Spinal cord (tissue), 10 donors: ENCODE data around the gene RPP30. TPM values are rescaled to one million over a fixed set of nuclear protein-coding genes. Genes with fewer than 3 reads are reported as not detected.

ENCODE experiments used
- DNase-seq, 6 donors: peaks; one replicate each; pipeline versions ENCODE4 v3.0.0 to v3.0.0-alpha.2; 2013 to 2015; ENCODE audit warnings: low spot score in 6 of 6, low read depth in 4 of 6
- H3K27ac ChIP-seq: one replicate; pipeline ENCODE4 v1.5.1; 2013; ENCODE audit warnings: low read depth, low read length, control low read depth
- H3K27me3 ChIP-seq: one replicate; pipeline ENCODE4 v1.6.1; 2013; ENCODE audit warnings: low read length; ENCODE audit not compliant: control insufficient read depth, insufficient read depth
- H3K36me3 ChIP-seq: one replicate; pipeline ENCODE4 v1.6.1; 2013; ENCODE audit warnings: low read length; ENCODE audit not compliant: control insufficient read depth, insufficient read depth
- H3K4me1 ChIP-seq: one replicate; pipeline ENCODE4 v1.6.1; 2013; ENCODE audit warnings: low read length; ENCODE audit not compliant: control insufficient read depth, insufficient read depth
- H3K4me3 ChIP-seq: one replicate; pipeline ENCODE4 v1.5.1; 2013; ENCODE audit warnings: low read depth, low read length, control low read depth
- H3K9me3 ChIP-seq: one replicate; pipeline ENCODE4 v1.6.1; 2013; ENCODE audit warnings: low read length; ENCODE audit not compliant: control insufficient read depth, insufficient read depth
- WGBS: methylation state at CpG from one replicate; pipeline ENCODE4 v1.1.5; 2013; ENCODE audit warnings: missing lambda C conversion rate; ENCODE audit not compliant: insufficient coverage; 5-methylcytosine and 5-hydroxymethylcytosine counted together
- long read RNA-seq, 4 donors: transcript quantifications; one replicate each; lab custom pipeline, GENCODE V29; 2026
- polyA plus RNA-seq, 2 donors: library from polyadenylated mRNA; unstranded; fragments of 120-200 nt; gene quantifications; one replicate each; pipeline ENCODE4 v1.2.1, GENCODE V29; 2013; ENCODE audit not compliant: insufficient read length in 2 of 2
- total RNA-seq, 2 donors: library from RNA; depleted of rRNA in 1 of 2; stranded (reverse); fragments of 120-200 nt in 1 of 2; fragments of >200 nt in 1 of 2; gene quantifications; one replicate each; pipeline versions ENCODE4 v1.2.3 to v1.2.4, GENCODE V29; 2013 to 2014
- donor health status: healthy.

The RPP30 gene
- total RNA-seq, result 10 to 100 TPM; 52.4 to 74.6 TPM
- 10 to 100 TPM; 48.5 to 52.1 TPM for polyA plus RNA-seq
- long read RNA-seq, donor 1, partial matches to known transcripts, result 0 of 5 reads
- long read RNA-seq, donor 1, other reads (novel, unspliced or antisense), result 0 of 5 reads
- long read RNA-seq, donor 2, partial matches to known transcripts, result 0 of 4 reads
- long read RNA-seq, donor 2, other reads (novel, unspliced or antisense), result 0 of 4 reads
- long read RNA-seq, donor 3, transcript RPP30-202 (11 exons, 2,589 nt), result major isoform, 10 of 11 reads
- long read RNA-seq, donor 3, partial matches to known transcripts, result 0 of 11 reads
- long read RNA-seq, donor 3, other reads (novel, unspliced or antisense), result 0 of 11 reads
- long read RNA-seq, donor 4, transcript RPP30-202 (11 exons, 2,589 nt), result major isoform, 16 of 25 reads
- long read RNA-seq, donor 4, partial matches to known transcripts, result 0 of 25 reads
- long read RNA-seq, donor 4, other reads (novel, unspliced or antisense), result 6 of 25 reads

DNA sequence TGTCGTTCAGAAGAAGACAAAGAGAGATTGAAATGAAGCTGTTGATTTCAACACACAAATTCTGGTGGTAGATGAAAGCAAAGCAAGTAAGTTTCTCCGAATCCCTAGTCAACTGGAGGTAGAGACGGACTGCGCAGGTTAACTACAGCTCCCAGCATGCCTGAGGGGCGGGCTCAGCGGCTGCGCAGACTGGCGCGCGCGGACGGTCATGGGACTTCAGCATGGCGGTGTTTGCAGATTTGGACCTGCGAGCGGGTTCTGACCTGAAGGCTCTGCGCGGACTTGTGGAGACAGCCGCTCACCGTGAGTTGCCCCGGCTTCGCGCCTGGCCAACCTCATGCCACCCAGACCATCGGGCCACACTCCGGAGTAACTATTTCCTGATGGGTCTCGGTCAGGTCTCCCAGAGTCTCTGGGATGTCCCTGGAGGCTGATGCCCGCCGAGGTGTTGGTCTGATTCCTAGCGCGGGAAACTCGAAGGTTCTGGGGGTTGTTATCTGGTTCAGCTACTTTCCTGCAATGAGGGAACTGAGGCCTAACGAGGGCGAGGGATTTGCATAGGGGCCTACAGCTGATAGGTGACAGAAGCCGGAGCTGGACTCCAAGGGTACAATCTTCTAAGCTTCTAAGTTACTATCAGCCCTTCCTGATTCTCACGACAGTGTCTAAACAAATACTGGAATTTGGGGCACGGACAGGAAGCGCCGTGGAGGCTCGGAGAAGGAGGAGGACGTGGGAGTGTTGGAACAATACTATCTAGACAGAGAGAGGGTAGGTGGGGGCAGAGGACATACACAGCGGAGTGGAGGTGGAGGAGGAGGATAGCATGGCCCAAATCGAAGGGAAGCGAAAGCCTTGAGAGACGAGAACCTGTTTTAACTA, at the start of gene RPP30:
Gene RPP30, plus strand, starts transcription at position 209 of the 882 bp plus-strand sequence. Its CDS starts 13 bp downstream, at position 222.
- Histone ChIP-seq H3K4me1 (no peaks in the 10 kb centered on the region), H3K4me3 (peak within 1 kb of the TSS; percentile 90), H3K27ac (peak within 1 kb of the TSS; percentile 17), H3K9me3 (no peaks in the 10 kb centered on the region), H3K27me3 (peaks cover 4% of the 10 kb centered on the region), H3K36me3 (peaks cover 4% of the 10 kb centered on the region)
- 0% methylated on average over 41 of the region's 43 CpGs for WGBS
- peak in 5 of 6 donors; percentile 65 to 96 (median 85) for DNase-seq

DNA sequence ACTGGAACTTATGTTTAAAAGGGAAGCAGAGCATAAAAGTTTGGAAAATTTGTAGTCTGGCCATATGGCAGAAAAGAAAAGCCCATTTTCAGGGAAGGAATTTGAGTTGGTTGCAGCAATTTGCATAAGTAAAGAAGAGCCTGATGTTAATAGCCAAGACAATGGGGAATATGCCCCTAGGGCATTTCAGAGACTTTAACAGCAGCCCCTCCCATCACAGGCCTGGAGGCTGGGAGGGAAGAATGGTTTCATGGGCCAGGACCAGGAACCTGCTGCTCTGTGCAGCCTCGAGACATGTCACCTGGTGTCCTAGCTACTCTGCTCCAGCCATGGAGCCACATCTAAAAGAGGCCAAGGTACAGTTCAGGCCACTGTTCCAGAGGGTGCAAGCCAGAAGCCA, 49.3 kb upstream of the RPP30 start:
- H3K4me1 ChIP-seq, result no peaks in the 10 kb centered on the region
- no peaks in the 10 kb centered on the region for H3K27me3 ChIP-seq
- H3K9me3 ChIP-seq, result peaks cover 6% of the 10 kb centered on the region
- H3K36me3 ChIP-seq, result no peaks in the 10 kb centered on the region
- DNase-seq, result no peak
- no peak overlapping the region for H3K4me3 ChIP-seq
- H3K27ac ChIP-seq, result no peak overlapping the region
- WGBS, result 85% methylated on average over 1 of the region's 1 CpG

- H3K9me3 ChIP-seq, result no peaks in the 10 kb centered on the region
- H3K36me3 ChIP-seq, result no peaks in the 10 kb centered on the region
- H3K27ac ChIP-seq, result no peak overlapping the region
- DNase-seq, result no peak
- 91% methylated on average over 17 of the region's 17 CpGs for WGBS
- H3K4me1 ChIP-seq, result no peaks in the 10 kb centered on the region
- no peak overlapping the region for H3K4me3 ChIP-seq
- no peaks in the 10 kb centered on the region for H3K27me3 ChIP-seq
Measured at GRCh38 chr10:90832111-90832510, 39.7 kb upstream of the RPP30 start.

- 60% methylated on average over 1 of the region's 3 CpGs for WGBS
- no peak overlapping the region for H3K27ac ChIP-seq
- H3K9me3 ChIP-seq, result no peaks in the 10 kb centered on the region
- H3K4me3 ChIP-seq, result no peak overlapping the region
- no peaks in the 10 kb centered on the region for H3K36me3 ChIP-seq
- H3K4me1 ChIP-seq, result no peaks in the 10 kb centered on the region
- no peak for DNase-seq
- no peaks in the 10 kb centered on the region for H3K27me3 ChIP-seq
Measured at GRCh38 chr10:90834326-90834725, 37.4 kb upstream of the RPP30 start.

- H3K4me1 ChIP-seq, result no peaks in the 10 kb centered on the region
- WGBS, result 94% methylated on average over 1 of the region's 1 CpG
- H3K27me3 ChIP-seq, result no peaks in the 10 kb centered on the region
- no peaks in the 10 kb centered on the region for H3K36me3 ChIP-seq
- no peak overlapping the region for H3K4me3 ChIP-seq
- H3K27ac ChIP-seq, result no peak overlapping the region
- no peaks in the 10 kb centered on the region for H3K9me3 ChIP-seq
- no peak for DNase-seq
Measured at GRCh38 chr10:90837486-90837885, 34.3 kb upstream of the RPP30 start.

GRCh38 chr10:90842725-90843124, 29.0 kb upstream of the RPP30 start:
- WGBS, result 100% methylated on average over 1 of the region's 1 CpG

GRCh38 chr10:90845726-90846125, 26.0 kb upstream of the RPP30 start:
- Histone ChIP-seq H3K4me3 (no peak overlapping the region), H3K36me3 (no peaks in the 10 kb centered on the region), H3K27ac (no peak overlapping the region), H3K9me3 (peaks cover 2% of the 10 kb centered on the region), H3K27me3 (no peaks in the 10 kb centered on the region), H3K4me1 (no peaks in the 10 kb centered on the region)
- no peak for DNase-seq
- WGBS, result 67% methylated on average over 3 of the region's 3 CpGs

More at GRCh38 chr10:90842725-90843124, 29.0 kb upstream of the RPP30 start:
- Histone ChIP-seq H3K4me1 (no peaks in the 10 kb centered on the region), H3K36me3 (no peaks in the 10 kb centered on the region), H3K9me3 (no peaks in the 10 kb centered on the region), H3K27me3 (no peaks in the 10 kb centered on the region), H3K4me3 (no peak overlapping the region), H3K27ac (no peak overlapping the region)
- no peak for DNase-seq

DNA sequence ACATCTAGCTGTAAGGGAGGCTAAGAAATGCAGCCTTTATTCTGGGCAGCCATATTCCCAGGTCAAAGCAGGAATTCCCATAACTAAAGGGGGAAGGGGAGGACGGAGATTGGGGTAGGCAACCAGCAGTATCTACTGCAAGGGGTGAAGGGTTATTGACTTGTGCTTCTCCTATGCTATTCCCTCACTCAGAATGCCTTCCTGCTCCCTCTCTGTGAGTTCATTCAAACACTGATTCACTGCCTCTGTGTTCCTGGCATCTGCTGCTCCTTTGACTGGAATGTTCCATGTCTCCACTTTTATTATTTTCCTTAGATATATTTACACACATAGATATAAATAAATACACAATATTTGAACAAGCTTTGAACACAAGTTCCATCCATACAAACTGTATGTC, 25.0 kb upstream of the RPP30 start:
- WGBS, result no CpG with 5 or more reads among the region's 1 CpG
- H3K4me3 ChIP-seq, result no peak overlapping the region
- DNase-seq, result no peak
- peaks cover 5% of the 10 kb centered on the region for H3K9me3 ChIP-seq
- H3K27me3 ChIP-seq, result no peaks in the 10 kb centered on the region
- no peak overlapping the region for H3K27ac ChIP-seq
- H3K4me1 ChIP-seq, result no peaks in the 10 kb centered on the region
- no peaks in the 10 kb centered on the region for H3K36me3 ChIP-seq

GRCh38 chr10:90847436-90847835, 24.3 kb upstream of the RPP30 start:
- Histone ChIP-seq H3K36me3 (no peaks in the 10 kb centered on the region), H3K27me3 (no peaks in the 10 kb centered on the region), H3K4me1 (no peaks in the 10 kb centered on the region), H3K4me3 (no peak overlapping the region), H3K27ac (no peak overlapping the region), H3K9me3 (peaks cover 5% of the 10 kb centered on the region)
- DNase-seq, result no peak
- 100% methylated on average over 1 of the region's 1 CpG for whole genome bisulfite sequencing
